HG03103 (cell line): ENCODE results near the gene GPC4.
"Not testable (repeated sequence)": the region's sequence is repeated elsewhere in the genome, so short reads cannot be mapped to it uniquely, and the experiment has no call there.

Source experiments
- ATAC-seq: cut with Tn5 transposase; IDR thresholded peaks from one replicate; pipeline ENCODE4 v1.9.1; 2021; ENCODE audit warnings: low read depth; ENCODE audit not compliant: unreplicated experiment

Gene GPC4

DNA sequence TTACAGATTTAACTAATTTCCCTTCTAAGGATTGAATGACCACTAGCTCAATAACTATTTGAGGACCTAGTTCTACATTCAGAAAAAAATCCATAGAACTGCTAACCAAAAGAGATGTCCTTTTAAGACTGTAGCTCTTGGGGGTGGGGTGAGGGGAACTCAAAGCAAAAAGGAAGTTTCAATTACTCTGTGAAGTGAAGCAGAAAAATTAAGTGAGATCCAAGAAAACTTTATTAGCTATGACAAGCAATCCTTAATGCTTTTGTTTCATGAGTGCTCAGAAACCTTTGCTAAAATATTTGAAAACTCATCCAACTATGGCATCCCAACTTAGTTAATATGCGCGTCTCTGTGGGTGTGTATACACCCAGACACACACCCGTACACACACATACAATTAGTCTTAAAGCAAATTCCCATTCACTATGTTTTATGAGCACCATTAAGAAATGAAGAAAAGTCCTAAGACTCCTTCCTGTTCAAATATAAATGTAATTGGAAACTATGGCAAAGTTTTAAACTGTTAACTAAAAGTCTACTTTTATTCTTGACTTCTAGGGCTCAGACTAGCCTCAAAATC, 44.5 kb downstream of the GPC4 start:
- no peak for ATAC-seq

DNA sequence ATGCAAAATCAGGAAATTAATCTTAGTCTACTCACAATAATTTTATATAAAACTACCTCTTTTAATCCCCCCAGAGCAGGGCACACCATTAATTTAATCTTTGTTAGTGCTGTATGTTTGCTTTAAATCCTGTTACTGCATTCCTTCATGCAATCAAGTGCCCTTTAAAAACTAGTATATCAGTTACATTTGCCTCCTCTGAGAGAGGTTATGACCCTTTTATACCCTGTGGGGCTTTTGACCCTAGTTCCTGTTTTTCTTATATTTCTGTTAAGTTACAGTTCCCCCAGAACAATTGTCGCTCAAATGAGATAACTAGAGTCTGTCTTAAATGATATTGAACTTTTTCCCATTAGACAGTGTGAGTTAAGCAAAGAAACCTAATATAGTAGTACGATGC, 46.2 kb downstream of the GPC4 start:
- ATAC-seq, result no peak

DNA sequence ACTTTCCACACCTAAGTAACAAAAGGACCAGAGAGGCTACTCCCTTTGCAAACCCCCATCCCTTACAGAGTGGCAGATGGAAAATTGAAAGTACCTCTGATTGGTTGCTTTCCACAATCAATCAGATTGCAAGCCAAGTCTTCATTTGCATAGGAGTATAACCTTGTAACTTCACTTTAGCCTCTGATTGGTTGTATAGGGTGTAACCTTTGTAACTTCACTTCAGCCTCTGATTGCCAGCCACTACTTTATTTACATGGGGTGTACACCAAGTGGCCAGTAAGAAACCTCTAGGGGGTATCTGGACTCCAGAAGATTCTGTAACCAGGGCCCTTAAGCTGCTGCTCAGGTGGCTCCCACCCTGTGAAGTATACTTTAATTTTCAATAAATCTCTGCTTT, 48.6 kb downstream of the GPC4 start:
- ATAC-seq, result no peak

DNA sequence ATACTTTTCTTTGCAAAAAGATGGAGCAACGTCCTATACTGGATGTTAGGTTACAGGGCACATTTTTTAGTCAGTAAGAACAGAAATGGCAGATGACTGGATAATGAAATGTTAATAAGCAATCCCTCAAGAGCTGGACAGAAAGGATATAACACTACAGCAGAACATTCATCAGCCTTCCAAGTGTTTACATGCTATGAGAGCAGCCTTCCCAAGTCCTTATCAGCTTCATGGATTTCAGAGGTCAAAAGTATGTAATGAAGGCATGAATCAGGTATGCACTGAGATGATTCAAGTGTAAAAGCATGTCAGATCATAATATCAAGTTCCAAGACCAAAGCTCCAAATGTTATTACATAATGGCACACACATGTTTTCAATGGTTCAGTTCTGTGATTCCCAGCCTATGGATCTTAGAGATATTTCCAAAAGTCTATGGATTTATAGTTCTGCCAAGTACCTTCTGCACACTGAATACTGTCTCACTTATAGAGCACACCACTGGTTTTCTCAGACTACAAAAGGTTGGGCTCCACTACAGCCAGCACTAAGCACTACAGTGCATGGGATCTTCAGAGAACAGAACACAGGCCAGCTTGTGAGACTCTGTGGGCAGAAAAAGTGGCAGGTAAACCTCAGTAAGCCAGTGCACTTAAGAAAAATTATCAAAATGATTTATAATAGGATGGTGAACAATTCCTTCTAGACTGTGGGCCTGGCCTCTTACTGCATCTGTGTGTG, 49.2 kb downstream of the GPC4 start:
- no peak for ATAC-seq

DNA sequence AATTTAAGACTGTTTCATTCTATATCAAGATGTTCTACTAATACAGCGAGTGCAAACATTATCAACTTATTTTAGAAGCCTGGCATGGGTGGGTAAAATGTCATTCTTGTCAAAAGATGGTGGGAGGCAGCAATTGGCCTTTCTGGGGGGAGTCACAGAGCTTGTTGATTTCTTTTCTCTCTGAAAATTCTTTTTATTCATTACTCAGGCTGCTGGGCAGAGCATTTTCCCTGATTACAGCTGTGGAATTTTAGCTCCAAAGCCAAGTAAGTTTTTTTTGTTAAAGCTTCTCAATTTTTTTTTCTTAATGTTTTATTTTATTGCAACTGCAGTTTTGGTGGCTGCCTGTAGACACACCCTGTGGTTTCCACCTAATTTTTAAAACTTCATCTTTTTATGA, 50.4 kb downstream of the GPC4 start:
- no peak for ATAC-seq

DNA sequence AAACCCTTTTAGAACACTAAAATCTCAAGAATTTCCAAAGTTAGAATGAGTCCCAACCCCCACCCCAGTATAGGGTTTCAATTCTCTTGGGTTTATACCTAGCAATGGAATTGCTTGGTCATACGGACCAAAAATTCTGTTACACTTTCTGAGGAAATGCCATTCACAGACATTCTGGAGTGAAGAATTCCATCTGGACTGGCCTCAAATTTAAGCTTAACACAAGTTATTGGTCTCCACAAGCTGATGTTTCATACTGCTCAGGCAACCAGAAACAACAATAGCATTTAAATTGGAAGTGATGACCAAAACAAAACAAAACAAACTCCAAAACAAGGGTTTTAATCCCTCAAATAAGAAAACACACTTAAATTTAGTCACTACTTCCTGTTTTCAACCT, 51.1 kb downstream of the GPC4 start:
- no peak for ATAC-seq

DNA sequence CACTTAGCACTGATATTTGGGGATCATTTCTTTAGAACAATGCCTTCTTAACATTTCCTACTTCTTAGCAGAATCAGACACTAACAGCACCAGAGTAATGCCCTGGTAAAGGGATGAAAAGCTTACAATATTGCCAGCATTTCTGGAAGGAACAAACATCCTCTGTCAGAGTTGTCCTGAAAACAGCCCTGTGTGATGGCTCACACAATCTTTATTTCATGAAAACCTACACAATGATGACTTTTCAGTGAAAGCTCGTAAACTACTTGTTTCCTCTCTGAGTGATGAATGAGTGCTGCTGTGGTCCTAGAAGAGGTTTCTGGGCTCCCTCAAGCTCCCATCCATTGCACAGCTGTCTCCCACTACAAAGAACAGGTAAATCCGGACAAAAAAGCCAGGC, 52.8 kb downstream of the GPC4 start:
- ATAC-seq, result no peak

DNA sequence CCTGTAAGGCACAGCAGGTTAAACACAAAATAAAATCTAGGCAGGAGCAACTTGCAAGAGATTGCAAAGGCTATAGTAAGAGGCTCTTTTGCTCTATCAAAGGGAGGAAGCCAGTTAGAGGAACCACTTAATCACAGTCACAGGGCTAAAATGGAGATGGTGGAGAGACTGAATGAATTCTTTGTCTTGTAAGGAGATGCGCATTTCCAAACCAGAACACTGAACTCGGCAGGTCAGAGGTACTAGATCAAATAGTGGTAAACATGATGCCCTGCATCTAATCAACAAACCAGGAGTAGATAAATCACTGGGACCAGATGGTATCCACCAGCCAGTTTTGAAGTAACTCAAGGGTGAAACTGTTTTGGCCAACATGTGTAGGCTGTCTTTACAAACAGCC, 55.8 kb downstream of the GPC4 start:
- ATAC-seq, result no peak

DNA sequence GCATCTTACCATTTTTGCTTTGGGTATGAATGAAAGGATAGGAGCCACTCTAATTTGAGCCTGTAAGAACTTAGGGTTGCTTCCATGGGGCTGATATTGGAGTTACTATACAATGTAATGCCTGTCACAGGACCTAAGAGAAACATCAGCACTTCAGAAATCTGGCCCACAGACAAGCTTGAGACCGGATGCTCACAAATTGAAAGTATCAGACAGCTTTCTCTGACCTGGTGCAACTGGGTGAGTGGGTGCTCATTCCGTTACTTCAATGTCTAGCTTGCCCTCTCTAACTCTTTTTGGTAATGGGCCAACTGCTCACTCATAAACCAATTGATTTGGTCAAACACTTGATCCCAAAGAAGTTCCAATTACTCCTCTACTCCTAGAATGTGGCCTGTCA, 62.1 kb downstream of the GPC4 start:
- no peak for ATAC-seq

DNA sequence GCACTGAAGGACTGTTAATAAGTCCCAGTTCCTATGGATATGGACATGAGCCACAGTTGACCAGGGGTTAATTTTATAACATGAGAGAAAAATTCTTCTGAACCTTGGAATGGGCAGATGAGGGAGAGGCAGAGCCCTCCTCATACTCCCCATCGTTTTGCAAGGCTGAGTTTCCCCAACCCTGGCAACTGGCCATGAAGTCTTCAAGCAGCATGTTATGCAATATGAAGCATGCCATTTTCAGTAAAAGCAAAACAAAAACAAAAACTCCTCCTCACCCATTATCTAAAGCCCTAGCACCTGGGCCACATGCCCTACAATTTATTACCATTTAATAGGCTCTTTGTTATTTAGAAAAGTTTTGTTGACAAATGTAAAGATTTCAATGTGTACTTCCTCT, 64.5 kb downstream of the GPC4 start:
- ATAC-seq, result no peak

DNA sequence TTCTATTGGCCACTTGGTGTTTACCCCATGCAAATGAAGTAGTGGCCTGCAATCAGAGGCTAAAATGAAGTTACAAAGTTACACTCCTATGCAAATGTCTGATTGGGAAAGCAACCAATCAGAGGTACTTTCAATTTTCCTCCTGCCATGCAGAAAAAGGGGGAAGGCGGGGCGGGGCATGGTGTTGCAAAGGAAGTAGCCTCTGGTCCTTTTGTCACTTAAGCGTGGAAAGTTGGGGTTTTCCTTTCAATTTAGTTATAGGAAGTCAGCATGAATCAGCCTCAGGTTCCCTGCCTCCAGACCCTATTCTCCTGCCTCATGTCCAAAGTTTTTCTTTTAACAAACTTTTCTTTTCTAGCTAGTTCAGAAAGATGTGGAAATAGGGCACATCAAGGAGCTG, 69.3 kb downstream of the GPC4 start:
- ATAC-seq, result no peak

DNA sequence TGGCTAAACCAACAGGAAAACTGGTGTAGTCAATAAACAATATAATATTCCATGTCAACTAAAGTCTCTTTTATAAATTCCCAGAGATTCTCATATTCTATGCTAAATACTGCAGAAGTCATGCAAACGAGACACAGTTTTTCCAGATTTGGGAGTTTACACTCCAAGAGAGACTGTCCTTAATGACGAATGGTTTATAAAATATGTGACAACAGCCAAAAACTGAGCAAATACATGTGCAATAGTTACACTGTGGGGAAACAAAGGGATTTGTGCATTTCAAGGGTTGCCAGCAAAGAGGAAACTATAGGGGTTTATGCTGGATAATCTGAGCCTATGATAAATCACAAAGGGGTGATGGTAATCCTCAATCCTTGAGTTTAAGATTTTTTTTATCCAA, 75.7 kb downstream of the GPC4 start:
- ATAC-seq, result no peak

DNA sequence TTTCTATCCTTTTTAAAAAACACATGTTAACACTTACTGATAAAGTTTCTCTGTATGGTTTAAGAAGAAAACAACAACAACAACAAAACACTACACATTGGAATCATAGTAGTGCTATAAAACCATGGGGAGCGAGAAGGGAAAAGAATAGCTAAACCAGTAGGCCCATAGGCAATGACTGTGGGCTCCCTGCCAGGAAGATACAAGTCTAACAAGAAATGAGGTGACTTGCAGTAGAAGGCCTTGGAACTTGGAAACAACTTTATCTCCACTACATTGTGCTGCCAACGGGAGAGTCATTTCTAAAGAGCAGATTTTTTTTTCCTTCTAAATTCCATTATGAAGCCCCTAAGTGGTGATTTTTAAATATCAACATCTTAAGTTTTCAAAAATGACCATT, 78.0 kb downstream of the GPC4 start:
- no peak for ATAC-seq

DNA sequence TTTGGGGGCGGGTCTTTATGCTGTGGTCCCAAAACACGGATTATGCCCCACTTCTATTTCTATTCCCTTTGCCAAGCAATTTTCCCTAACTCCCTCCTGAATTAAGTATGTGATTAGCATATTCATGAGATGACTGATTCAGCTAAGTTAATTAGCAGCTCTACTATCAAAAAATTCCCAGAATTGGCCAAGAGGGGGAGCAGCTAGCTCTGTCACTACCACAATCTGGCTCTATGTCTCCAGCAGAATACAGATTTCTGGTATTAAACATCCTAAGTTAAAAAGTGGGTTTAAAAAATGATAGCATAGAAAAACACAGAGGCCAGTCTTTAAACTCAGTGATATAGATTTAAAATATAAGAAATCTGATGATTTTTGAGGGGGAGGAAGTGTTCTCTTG, 80.3 kb downstream of the GPC4 start:
- ATAC-seq, result no peak

DNA sequence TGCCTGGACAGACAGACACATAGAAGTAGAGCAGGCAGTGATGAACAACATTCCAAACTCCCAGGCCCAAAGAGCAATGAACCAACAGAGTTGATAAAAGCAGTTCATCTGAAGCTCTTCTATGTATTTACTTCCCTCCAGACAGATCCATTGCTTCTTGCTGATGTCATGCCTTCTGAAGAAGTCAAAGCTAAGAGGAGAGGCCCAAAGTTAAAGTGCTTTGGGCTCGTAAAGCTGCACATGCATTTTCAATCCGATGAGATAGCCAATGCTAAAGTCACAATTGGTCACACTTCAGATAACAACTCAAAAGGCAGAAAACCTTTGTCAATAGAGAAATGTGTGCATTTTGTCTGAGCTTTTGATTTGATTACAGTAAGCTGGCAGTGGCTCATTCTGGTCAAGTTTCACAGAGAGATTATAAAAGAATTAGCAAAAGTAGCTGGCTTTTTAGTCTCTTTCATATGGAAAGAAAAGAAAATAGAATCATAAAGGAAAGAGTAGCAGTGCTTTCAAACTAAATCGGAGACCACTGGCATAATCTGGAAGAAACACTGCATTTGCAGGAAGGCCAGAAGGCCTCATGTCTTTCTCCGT, 82.0 kb downstream of the GPC4 start:
- no peak for ATAC-seq

DNA sequence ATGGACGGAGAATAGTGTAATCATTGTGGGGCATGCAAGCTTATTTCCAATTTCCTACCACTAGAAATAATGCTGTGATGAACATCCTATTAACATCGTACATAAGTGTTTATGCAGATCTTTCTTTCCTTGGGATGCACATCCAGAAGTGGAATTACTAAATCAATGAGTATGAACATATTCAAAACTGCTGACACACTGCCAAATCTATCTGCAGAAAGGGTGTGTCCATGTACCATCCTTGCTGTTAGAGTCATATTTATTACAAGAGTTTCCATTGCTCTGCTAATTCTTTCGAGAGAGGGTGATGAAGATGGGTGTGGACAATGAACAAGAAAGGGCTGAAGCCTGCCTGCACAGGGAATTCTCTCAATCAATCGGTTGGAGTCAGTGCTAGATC, 82.6 kb downstream of the GPC4 start:
- ATAC-seq, result no peak

DNA sequence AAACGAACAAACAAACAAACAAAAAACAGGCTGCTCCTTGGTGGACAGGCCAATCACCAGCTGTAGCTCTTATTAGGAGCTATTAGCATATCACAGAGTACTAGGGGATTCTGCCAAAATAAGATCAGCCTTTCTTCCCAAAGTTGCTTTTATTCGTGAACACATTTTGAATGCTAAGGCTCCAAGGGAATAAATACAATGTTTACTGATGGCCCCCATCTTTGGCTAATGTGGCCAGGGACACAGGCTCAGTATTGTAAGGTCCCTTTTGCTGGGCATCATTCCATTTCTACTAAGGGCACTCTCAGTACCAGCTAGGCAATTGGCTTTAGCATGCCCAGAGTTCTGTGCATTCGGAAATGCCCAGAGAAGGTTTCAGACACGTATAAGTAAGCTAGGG, 84.3 kb downstream of the GPC4 start:
- no peak for ATAC-seq

DNA sequence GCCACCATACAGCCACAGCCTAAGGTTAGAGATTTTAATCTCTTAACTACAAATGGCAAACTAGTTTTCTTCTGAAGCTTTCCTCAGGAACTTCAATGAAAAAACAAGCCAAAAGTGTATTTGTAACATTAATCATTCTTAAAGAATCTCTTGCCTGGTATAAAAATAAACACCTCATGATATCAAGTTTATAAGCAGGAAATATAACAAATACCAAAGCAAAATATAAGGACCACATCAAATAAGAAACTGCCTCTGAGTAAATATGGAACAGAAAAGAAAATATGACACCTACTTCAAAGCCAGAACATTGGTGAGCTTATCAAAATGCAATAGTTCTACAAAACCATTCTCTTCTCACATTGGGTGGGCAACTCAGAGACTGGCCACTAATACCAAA, 89.9 kb downstream of the GPC4 start:
- no peak for ATAC-seq

DNA sequence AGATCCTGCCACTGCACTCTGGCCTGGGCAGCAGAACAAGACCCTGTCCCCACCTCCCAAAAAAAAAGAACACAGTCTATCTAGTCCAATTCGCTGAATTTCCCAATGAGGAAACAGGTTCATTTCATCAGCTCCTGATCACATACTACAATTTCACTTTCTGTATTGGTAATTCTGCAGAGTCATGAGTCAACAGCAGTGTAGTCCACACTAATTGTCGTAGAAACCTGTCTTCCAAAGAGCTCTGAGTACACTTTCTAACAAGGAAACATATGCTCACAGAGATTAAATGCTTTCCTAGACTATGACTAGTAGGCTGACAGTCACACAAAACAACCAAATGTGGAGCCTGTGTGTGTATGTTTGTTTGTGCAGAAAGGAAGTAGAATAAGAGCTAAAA, 91.9 kb downstream of the GPC4 start:
- no peak for ATAC-seq

DNA sequence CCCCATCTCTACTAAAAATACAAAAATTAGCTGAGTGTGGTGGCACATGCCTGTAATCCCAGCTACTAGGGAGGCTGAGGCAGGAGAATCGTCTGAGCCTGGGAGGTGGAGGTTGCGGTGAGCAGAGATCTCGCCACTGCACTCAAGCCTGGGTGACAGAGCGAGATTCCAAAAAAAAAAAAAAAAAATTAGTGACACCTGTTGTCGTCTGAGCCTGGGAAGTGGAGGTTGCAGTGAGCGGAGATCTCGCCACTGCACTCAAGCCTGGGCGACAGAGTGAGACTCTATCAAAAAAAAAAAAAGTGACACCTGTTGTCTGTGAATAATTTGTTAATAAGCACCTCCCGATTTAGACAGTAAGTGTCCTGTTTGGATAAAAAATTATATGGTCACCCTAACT, 93.0 kb downstream of the GPC4 start:
- not testable (repeated sequence) for ATAC-seq

DNA sequence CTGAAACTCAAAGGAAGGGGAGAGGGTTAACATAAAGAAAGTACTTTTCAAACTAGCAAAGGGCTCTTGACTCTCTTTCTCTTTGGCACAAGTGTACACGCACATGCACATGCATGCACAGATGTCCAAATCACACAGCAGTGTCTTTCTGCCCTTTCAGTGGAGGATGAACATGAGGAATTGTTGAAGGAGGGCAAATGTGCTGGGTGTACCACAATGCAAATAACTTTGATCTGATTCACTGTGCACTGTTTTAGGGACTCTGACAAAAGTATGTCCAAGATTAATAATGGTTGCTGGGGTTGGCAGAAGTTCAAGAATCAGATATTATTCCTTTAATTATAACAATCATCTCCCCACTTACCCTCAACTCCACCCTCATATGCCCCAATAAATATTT, 93.8 kb downstream of the GPC4 start:
- no peak for ATAC-seq

DNA sequence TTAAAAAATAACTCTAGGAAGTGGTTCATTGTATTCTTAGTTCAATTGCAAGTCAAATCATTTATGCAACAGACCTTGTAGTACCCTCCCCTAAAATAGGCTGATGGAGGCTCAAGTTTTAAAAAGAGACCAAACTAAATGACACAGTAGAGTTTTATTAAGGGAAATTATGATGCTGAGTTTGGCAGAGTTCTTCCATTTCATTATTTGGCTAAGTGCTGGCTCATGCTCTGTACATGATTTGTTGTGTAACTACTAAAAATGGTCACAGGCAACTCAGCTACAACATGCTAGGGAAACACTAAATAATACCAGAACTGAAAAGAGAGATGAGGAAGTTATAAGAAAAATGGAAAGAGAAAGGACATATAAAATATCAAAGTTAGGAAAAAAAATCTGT, 101.0 kb downstream of the GPC4 start:
- ATAC-seq, result no peak
